Measurements from ENCODE around the gene TBCK.
"Not testable (repeated sequence)": the region's sequence is repeated elsewhere in the genome, so short reads cannot be mapped to it uniquely, and the experiment has no call there.

TBCK gene

DNA sequence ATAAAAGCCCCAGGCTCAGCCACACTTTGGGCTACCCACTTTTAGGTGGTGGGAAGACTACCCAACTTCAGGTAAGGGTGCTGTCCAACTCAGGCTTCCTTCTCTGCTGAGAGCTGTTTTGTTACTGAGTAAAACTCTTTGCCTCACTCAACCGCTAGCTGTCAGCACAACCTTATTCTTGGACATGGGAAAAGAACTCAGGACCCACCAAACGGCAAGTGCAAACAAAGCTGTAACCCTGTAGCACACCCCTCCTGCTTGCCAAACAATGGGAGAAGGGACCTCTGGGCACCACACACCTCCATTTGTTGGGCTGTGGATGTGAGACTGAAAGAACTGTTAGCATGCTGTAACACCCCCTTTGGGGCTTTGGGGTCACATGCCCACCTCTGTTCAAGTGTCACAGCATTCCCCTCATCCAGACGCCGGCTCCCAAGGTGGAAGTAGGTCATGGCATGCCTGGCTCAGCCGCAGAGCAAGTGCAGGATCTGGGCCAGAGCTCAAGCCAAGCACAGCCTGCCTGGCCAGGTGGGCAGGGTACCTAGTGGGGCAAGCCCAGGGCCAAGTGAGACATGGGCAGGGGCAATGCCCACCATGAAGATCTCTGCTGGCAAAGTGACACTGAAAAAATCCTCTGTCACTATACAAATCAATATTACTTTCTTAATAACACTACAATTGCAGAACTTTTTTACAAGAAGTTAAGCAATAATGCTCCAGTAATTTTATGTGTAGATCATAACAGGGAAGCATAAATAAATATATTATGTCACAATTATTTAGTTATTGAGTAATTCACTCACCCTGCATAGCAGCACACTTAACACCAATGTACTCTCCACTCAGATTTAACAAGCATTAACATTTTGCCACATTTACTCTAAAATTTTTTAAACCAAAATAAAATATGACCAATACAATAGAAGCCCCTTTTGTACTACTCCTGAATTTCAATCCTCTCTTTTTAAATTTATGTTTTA lies 107.2 kb downstream of the TBCK start:
- no peak for DNase-seq

DNA sequence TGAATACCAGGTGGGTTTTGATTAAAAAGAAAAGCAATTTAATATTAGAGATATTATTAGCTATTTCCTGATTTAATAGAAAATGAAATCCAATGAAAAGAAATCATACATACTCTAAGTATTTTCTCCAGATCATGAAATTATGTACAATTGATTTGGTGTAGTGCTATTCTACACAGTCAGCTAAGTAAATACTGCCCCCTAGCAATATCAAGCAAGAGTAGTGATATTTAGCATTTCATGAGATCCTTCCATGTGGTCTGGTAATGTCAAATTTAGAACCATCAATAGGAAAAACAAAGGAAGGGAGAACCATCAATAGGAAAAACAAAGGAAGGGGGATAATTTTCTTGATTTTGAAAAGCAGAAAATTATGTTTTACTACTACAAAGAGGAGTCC lies 114.6 kb downstream of the TBCK start:
- DNase-seq, result no peak

DNA sequence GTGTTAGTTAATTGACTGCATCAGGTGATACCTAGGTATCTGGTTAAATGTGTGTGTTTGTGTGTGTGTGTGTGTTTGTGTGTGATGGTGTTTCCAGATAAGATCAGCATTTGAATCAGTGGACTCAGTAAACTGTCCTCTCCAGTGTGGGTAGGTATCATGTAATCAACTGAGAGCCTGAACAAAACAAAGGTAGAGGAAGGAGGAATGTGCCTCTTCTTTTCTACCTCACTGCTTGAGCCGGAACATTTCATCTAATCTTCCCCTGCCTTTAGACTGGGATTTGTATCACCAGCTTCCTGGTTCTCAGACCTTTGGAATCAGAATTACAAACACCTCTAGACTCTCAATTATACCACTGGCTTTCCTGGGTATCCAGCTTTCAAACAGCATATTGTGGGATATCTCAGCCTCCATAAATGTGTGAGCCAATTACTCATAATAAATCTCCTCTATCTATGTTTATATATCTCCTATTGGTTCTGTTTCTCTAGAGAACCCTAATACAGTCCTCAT lies 120.5 kb downstream of the TBCK start:
- no peak for DNase-seq

DNA sequence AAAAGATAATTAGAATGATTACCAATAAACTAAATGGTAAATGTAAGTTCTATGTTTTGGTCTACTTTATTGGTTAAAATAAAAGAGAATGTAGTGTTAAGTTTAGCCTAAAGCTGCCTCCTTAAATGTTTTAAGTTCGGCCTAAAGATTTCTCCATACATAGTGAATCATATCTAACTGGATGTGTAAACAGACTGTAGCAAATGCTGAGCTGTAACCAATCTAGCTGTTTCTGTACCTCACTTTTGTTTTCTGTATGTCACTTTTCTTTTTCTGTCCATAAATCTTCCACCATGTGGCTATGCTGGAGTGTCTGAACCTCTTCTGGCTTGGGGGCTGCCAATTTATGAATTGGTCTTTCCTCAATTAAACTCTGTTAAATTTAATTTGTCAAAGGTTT lies 121.2 kb downstream of the TBCK start:
- no peak for DNase-seq

DNA sequence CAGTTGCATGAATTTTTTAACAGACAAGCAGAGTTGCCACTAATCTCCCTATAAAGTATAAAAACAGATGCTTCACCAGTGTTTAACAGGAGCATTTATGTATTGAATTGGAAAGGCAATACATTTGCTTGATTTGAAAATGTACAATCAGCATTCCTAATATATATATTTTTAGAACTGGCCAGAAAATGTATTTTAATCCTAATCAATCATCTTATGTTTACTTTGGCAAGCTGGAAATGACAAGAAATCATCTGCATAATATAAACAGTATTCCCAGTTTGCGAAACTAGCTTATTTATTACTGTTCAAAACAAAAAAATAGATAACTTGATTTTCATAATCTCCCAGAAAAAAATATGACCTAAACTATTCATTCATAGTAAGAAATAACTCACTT lies 123.9 kb downstream of the TBCK start:
- no peak for DNase-seq

DNA sequence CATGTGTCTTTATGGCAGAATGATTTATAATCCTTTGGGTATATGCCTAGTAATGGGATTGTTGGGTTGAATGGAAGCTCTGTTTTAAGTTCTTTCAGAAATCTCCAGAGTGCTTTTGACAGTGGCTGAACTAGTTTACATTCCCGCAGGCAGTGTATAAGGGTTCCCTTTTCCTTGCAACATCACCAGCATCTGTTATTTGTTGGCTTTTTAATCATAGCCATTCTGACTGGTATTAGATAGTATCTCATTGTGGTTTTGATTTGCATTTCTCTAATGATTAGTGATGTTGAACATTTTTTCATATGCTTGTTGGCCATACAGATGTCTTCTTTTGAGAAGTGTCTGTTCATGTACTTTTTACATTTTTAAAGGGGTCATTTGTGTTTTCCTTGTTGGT lies 129.8 kb downstream of the TBCK start:
- DNase-seq, result no peak

DNA sequence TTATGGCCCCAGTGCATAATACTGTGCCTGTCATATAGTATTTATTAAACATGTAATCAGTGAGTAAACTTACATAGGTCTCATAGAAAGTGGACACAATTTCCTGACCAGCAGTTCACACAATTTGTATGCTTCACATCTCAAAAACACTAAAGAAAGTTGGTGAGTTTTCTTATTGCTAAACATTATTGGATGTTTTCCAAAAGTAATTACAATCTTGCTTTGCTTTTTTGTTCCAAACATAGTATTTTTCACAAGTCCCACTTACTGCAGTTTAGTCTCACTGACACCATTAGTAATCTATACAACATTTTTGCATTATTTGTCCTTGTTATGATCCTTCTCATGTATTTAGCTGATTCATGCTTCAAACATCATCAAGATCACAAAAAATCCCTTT lies 132.5 kb downstream of the TBCK start:
- DNase-seq, result no peak

DNA sequence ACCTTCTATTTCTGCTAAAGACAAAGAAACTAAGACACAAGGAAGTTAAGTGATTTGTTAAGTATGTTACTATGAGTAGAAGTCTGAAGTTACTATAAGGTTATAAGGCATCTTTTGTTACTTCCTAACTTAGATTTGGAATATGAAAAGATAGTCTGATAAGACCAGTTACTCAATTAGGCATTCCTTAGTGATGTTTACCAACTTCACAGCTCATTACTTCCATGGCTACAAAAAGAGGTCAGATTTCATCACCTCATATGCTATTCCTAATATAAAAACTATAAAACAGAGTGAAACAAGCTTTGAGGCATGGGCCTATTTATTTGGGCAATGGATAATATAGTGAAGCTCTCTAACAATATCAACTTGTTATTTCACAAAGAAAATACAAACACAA lies 143.1 kb downstream of the TBCK start:
- no peak for DNase-seq

DNA sequence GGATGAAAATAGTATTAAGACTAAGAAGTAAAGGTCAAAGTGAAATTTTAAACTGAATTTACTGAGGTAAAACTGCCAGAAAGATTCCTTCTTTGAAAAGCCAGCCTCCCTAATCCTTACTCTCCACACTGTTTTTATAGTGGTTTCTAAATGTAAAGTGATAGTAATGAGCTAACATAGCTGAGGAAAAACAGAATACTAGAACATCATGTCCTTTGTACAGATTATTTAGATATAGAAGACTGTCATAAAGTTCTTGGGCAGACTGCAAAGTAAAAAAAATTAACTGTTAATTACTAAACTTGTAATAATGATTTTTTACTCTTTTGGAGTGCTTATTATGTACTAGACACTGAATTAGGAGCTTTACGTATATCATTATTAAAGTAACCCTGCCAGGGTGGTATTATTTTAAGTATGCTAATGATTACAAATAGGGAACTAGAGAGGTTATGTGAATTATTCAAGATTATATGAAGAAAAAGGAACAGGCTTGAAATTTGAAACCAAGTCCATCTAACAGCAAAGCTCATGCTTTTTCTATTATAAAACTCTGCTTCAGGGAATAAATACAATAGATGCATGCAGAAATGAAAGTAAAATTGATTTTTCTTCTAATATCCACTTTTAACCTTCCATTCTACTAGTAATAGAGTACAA lies 150.5 kb downstream of the TBCK start:
- DNase-seq, result no peak

DNA sequence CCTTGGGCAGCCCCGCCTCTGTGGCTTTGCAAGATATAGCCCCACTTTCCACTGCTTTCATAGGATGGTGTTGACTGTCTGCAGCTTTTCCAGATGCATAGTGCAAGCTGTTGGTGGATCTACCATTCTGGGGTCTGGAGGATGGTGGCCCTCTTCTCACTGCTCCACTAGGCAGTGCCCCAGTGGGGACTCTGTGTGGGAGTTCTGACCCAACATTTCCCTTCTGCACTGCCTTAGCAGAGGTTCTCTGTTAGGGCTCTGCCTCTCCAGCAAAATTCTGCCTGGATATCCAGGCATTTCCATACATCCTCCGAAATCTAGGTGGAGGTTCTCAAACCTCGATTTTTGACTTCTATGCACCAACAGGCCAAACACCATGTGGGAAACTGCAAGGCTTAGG lies 153.7 kb downstream of the TBCK start:
- DNase-seq, result no peak

DNA sequence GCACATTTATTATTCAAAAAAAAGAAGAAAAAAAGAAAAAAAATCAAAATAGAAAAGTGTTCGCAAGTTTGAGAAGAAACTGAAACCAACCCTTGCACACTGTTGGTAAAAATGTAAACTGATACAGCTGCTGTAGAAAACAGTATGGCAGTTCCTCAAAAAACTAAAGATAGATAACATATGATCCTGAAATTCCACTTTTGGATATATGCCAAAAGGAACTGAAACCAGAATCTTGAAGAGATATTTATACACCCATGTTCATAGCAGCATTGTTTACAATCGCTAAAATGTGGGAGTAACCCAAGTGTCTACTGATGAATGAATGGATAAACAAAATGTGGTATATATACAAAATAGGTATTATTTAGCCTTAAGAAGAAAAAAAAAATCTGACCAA lies 155.4 kb downstream of the TBCK start:
- no peak for DNase-seq

DNA sequence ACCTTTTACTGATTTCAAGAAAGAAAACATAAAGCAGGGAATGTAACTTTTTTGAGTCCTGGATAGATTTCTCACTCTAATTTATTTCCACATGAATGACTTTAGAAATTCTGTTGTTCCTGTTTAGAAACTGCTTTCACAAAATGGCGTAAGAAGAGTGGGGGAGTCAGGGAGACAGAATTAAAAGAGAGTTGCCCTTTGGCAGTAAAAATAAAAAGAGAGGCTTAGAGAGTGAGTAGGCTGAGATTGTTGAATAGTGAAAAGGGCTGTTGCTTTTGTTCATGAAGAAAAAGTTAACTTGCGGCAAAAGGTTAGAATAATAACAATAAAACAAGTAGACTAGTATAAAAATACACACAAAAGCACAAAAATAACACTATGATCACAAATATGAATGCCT lies 166.1 kb downstream of the TBCK start:
- no peak for DNase-seq

DNA sequence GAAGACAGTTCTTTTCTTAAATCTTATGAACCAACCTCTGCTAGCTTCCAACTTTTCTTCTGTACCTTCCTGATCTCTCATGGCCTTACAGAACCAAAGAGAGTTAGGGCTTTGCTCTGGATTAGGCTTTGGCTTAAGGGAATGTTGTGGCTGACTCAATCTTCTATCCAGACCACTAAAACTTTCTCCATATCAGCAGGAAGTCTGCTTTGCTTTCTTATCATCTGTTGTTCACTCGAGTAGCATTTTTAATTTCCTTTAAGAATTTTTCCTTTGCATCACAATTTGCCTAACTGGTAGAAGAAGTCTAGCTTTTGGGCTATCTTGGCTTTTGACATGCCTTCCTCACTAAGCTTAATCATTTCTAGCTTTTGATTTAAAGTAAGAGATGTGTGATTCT lies 167.0 kb downstream of the TBCK start:
- DNase-seq, result no peak

DNA sequence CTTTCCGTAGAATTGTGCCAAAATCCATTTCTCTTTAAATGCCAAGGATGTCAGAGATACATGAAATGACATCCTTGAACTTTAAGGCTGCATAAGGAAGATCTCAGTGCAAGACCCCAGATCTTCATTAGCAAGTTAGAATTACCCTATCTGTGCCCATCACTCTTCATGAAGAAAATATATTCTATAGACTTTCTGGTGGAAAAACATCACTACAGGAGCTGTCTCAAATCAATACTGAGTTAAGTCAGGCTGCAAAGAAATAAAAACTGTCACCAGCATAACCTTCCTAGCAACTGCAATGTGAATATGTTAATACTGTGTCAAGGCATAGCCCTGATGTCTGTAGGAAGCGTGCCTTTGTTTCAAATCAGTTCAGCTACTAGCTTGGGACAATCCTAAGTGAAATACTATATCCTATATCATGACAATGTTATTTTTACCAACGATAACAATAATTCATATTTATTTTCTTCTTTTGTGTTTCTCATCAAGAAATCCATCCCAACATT lies 173.3 kb downstream of the TBCK start:
- no peak for DNase-seq

DNA sequence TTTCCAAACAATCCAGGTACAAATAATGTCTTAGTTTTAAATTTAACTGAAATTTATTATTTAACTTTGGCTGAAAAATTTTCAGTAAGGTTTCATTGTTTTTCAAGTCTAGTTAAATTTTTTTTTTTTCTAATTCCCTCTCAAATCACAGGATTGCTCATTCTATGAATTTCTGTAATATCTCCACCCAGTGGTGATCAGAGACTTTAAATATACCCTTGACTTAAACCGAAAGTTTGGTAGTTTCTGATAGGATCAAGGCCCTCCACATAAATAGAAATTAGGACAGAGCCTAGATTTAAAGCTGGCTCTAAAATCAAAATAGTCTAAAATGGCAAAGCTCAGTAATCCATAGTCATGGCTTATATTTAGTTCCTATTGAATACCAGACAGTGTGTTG lies 175.4 kb downstream of the TBCK start:
- no peak for DNase-seq

DNA sequence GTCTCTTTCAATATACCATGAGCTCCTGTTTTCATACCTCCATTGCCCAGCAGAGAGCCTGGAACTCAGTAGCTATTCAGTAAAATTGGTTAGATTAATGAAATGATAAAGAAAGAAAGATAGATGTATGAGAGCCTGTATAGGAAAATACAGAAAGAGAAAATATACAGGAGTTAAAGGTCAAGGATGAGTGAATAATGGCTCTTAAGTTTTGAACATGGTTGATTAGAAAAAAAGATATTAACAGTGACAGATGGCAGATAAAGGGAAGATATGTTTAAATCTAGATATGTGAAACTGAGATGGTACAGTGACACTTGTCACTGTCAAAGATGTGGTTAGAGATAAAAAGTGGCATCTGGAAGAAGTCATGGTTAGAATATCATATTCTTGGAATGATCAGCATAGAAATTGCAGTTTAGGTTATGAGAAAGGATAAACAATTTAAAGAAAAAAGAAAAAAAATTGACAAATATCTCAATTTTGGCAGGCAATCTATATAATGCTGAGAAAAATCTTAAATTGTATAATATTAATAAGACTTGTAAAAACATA lies 179.2 kb downstream of the TBCK start:
- DNase-seq, result no peak

DNA sequence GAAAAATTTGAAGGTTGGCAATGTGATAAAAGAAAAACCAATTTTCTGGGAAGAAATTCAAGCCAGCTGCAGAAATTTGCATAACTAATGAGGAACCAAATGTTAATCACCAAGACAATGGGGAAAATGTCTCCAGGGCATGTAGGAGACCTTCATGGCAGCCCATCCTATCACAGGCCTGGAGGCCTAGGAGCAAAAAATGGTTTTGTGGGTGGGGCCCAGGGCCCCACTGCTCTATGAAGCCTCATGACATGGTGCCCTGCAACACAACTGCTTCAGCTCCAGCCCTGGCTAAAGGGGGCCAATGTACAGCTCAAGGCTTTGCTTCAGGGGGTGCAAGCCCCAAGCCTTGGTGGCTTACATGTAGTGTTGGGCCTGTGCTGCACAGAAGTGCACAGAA lies 184.0 kb downstream of the TBCK start:
- DNase-seq, result no peak

DNA sequence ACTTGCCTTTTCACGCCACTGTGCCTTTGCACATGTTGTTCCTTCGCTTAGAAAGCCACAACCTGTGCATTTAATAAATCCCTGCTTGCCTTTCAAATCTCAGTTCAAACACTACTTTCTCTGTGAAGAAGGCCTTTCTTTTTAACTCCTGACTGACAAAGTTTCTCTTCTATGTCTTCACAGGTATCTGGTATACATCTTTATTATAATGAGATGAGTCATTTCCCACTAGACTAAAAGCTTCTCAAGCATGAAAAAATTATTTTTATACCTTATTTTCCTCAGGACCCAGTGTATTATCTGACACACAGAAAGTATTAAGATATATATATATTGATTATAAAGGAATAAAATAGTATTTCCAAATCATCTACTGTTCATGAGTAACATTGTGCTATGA lies 189.9 kb downstream of the TBCK start:
- DNase-seq, result no peak

DNA sequence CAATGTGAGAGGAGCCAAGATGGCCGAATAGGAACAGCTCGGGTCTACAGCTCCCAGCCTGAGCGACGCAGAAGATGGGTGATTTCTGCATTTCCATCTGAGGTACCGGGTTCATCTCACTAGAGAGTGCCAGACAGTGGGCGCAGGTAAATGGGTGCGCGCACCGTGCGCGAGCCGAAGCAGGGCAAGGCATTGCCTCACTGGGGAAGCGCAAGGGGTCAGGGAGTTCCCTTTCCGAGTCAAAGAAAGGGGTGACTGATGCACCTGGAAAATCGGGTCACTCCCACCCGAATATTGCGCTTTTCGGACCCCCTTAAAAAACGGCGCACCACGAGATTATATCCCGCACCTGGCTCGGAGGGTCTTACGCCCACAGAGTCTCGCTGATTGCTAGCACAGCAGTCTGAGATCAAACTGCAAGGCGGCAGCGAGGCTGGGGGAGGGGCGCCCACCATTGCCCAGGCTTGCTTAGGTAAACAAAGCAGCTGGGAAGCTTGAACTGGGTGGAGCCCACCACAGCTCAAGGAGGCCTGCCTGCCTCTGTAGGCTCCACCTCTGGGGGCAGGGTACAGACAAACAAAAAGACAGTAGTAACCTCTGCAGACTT lies 196.0 kb downstream of the TBCK start:
- DNase-seq, result not testable (repeated sequence)

DNA sequence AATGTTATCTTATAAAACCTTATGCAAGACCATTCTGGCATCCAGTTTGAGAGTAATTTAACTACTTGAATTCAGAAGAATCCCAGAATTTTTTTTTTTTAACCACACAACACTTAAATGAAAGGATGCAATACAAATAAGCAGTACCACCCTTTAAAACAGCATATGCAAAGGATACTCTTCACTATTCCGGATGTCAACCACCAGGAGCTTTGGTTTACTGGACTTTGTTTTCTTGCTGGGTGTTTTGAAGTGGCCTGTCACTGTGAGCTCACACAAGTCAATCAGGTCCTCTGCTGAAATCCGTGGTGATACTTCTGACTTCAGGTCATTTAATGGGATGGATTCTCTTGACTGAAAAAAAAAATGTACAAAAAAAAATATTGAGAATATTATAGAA lies 200.0 kb downstream of the TBCK start:
- no peak for DNase-seq

DNA sequence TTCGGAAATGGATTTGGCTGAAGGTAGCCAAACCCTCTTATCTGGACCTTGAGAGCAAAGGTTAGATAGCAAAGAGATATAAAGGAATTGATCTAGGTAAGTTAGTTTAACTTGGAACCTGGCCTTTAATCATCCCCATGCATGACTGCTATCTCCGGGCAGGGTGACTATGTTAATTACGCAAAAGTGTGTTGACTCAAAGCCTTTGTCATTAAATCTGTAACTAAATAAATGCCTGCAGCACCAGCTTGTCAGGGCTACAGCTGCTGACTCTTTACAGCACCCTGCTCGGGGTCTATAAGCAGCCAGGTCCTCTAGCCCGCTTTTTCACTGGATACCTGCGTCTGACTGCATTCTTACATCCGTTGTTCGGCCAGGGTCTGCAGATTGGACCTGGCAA lies 201.7 kb downstream of the TBCK start:
- no peak for DNase-seq

DNA sequence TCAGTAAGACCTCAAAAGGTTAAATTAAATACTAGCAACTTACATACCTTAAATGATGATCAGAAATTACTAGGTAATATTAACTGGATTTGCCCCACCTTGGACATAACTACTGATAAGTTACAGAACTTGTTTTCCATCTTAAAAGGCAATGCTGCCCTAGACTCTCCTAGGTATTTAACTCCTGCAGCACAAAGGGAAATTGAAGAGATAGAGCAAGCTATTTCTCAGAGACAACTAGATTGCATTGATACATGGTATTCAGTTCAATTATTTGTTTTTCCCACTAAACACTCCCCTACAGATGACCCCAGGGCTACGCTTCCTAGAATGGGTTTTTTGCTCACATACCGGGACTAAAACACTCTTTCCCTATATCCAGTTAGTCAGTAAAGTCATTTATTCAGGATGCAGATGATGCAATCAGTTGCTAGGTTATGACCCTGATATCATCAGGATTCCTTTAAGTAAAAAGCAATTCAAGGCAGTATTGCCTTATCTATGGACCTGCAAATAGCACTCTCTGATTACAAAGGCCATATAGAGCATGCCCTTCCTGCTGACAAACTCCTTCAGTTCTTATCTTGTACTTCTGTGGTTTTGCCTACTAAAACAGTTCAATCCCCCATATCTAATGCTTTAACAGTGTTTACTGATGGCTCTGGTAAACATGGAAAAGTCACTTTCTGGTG lies 204.1 kb downstream of the TBCK start:
- not testable (repeated sequence) for DNase-seq

DNA sequence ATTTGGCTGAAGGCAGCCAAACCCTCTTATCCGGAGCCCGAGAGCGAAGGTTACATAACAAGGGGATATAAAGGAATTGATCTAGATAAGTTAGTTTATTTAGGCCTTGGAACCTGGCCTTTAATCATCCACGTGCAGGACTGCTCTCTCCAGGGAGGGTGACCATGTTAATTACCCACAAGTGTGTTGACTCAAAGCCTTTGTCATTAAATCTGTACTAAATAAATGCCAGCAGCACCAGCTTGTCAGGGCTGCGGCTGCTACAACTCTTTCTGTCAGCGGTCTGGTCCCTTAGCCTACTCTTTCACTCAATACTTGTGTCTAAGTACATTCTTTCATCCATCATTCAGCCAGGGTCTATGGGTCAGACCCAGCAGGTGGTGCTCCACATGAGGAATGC lies 206.1 kb downstream of the TBCK start:
- no peak for DNase-seq

Measured in NCI-H1436 treated with DMSO at 0.1 percent for 48 hours (cell line).